Superior temporal gyrus (tissue), 1 donor: Measurements from ENCODE around the gene RPTOR.

Experiments
- DNase-seq: peaks from one replicate; pipeline ENCODE4 v3.0.0-alpha.2; 2016; ENCODE audit errors: extremely low spot score

RPTOR gene

DNA sequence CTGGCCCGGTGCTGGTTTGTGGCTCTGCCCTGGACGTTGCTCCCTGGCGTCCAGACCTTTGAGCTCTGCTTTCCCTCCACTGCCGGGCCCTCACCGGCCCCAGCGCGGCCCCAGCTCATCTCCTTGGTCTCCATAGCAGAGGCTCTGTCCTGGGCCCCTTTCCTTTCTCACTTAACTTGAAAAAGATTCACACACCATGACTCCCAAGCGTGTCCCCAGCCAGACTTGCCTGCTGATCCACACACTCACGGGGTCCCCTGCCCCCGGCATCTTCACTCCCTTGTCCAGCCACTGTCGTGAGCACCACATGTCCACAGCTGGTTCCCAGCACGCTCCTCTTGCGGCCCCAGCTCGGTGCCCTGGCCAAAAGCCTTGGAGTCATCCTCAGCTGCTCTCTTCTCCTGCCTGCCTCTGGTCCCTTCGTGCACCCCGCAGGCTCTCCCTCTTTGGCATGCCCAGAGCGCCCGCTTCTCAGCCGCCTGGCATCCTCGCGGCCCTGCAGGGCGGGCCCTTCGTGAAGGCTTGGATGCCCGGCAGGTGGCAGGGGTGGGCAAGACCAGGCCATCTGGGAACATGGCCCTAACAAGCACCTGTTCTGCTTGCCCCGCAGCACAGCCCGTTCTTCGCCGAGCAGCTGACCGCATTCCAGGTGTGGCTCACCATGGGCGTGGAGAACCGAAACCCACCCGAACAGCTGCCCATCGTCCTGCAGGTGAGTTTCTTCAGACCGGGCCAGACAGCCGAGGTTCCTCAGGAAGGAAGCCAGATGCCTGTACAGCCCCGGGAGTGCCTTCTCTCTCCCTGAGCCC lies 301.4 kb downstream of the RPTOR start:
- no peak for DNase-seq

DNA sequence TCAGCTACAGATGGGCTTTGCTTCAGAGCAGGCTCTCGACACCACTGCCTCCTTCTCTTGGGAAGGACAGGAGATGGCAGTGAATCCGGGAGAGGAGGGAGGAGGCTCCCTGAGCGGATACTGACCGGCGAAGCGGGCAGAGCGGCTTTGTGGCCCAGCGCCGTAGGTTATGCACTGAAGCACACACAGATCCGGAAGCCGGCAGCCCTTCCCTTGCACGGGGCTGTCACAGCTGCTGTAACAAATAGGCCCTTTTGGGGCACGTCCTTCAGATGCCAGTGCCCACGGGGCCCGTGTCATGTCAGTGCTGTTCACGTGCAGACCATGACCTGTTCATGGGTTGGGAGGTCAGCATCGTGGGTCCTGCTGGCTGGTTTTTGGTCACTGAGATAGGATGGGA lies 302.3 kb downstream of the RPTOR start:
- DNase-seq = no peak

GRCh38 chr17:80847496-80848230 lies 303.0 kb downstream of the RPTOR start:
- no peak for DNase-seq

GRCh38 chr17:80848449-80849102 lies 303.9 kb downstream of the RPTOR start:
- no peak for DNase-seq

GRCh38 chr17:80849119-80849518 lies 304.5 kb downstream of the RPTOR start:
- DNase-seq = no peak

DNA sequence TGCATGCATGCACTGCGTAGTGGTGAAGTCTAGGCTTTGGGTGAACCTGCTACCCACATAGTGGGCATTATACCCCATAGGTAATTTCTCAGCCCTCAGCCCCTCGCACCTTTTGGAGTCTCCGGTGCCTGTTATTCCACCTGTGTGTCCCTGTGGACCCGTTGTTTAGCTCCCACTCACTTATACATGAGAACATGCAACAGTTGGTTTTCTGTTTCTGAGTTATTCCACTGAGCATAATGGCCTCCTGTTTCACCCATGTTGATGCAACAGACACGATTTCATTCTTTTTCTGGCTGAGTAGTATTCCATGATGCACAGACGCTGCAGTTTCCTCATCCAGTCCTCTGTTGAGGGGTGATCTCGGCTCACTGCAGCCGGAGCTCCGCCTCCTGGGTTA lies 305.5 kb downstream of the RPTOR start:
- no peak for DNase-seq

DNA sequence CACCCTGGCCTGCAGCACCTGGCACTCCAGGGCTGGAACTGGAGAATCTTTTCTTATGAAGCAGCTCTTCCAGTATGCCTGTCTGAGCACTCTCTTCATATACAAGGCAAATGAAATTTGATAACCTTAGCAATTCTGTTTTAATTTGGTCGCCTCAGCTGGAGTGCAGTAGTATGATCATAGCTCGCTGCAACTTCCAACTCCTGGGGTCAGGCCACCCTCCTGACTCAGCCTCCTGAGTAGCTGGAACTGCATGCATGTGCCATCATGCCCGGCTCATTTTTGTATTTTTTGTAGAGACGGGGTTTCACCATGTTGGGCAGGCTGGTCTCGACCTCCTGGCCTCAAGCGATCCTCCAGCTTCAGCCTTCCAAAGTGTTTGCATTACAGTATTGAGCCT lies 306.2 kb downstream of the RPTOR start:
- no peak for DNase-seq

GRCh38 chr17:80851277-80851925 lies 306.8 kb downstream of the RPTOR start:
- DNase-seq = no peak

- no peak for DNase-seq
Measured at GRCh38 chr17:80852476-80853015, 307.9 kb downstream of the RPTOR start.

- DNase-seq = no peak
Measured at GRCh38 chr17:80853076-80853475, 308.4 kb downstream of the RPTOR start.

DNA sequence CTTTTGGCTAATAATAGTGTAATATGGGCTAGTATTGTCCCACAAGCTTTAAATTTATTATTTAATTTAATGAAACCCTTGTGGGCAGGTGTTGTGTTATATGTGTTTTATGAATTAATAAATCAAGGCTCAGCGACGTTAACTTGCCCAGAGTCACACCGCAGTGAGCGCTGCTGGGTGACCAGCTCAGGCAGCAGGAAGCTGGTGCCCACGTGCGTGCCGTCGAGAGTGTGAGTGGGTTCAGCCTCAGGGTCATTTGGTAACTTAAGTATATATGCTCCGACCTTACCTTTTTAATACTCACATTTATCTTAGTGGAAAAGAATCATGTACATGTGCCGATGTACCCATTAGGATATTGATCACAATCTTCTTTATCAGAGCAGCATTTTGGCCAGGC lies 309.6 kb downstream of the RPTOR start:
- no peak for DNase-seq

DNA sequence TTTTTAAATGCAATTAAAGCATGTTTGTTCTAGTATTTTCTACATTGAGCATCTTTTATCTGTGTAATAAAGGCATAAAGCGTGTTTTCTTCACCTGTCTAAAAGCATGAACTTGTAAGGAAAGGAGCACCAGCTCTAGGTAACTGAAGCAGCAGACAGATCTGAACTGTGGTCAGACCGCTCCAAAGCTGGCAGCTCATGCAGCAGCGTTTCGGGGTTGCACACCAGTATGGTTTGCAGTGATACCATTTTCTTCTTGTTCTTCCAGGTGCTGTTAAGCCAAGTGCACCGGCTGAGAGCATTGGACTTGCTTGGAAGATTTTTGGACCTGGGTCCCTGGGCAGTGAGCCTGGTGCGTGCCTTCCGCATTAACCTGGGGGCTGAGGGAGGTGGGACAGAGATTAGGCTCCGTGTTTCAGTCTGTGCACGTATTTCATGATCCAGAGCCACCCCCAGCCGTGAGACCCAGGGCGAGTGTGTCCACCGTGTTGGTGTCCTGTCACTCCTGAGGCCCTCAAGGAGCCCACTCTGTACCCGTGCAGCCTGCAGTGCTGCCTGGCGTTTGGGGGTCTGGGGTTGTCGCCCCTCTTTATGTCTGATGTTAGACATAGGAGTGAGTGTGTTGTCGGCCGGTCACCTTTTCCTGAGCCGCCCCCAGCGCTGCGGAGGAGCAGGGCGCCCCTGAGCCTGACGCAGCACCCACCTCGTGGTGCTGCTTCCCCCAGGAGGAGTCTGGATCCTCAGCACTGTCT lies 310.7 kb downstream of the RPTOR start:
- DNase-seq = no peak

DNA sequence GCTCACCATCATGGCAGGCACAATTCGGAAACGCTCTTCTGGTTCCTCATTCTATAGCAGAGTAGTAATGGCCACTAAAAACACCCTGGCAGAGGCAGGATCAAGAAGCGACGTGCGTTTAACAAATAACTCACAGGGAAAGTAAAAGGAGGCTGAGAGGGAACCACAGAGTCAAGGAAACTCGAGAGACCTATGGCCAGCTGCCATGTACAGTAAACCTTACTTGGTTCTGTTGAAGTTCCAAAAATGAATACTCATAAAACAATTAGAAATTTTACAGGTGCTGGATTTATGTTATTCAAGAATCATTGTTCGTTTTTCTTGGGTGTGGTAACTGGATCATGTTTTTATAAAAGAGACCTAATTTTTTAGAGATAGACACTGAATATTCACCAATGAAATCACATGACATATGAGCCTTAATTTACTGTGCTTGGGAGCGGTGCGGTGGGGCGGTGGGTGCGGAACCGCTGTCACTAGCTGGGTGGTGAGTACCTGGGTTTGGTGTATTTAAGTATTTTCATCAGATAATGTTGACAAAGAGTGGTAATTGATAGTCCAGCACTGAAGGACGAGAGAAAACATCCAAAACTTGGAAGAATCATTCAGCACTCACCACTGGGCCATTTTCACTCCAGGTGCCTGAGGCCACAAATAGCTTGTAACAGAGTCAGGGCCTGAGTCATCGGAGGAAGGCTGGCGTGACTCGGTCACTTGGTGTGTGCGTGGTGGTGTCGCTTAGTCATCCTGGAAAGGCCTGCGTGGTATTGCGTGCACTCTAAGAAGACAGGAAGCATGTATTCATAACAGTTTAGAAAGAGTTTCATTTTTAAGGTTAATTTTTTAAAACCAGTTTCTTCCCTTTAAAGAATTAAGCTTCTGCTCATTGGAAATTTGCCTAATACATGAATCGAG lies 311.6 kb downstream of the RPTOR start:
- DNase-seq = no peak

- no peak for DNase-seq
Measured at GRCh38 chr17:80856863-80857755, 312.5 kb downstream of the RPTOR start.

GRCh38 chr17:80857756-80858171 lies 313.1 kb downstream of the RPTOR start:
- no peak for DNase-seq

DNA sequence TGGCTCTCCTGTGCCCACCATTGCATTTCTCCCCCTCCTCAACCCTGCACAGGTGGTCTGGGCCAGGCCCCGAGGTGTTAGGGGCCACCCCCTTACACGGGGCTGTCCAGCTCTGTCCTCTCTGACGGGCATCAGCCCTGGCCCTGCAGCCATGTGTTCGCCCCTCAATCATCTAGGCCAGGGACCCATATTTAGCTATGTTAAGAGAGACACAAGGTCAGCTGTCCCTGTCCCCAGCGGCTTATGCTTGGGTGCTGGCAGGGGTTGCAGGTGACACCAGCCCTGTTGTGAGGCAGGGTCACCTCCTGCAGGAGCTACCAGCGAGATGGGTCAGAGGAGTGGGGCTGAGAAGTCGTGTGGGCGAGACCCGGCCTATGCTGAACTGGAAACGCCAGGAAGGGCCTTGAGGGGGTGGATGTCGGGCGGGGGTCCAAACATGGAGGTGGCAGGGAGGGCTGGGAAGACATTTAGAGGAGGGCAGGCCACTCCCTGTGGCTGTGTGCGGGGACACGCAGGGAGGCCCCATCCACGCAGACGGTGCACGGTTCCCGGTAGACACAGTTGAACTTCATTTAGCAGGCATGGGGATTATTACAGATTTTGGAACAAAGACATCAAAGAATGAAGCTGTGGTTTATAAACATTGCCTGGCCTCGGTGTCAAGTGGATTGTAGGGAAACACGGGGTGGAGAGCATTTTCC lies 313.8 kb downstream of the RPTOR start:
- DNase-seq = no peak

- DNase-seq = peak; percentile 75
Measured at GRCh38 chr17:80859002-80859941, 314.6 kb downstream of the RPTOR start.
